T-helper 1 cell treated with Interleukin-12 subunit alpha and Interleukin-12 subunit beta and Interleukin-4 antibody, amounts not matched to agents 30 ng/mL and 1 ng/mL, for 36 hours (primary cell): ENCODE measurements around the gene IFITM2. TPM values are rescaled to one million over a fixed set of nuclear protein-coding genes. Genes with fewer than 3 reads are reported as not detected.
"Not testable (repeated sequence)": the region's sequence is repeated elsewhere in the genome, so short reads cannot be mapped to it uniquely, and the experiment has no call there.

Experiments used
- intact Hi-C: fragments of 100-400 bp; cut with micrococcal nuclease; formaldehyde crosslinking; loops from one replicate; pipeline ENCODE4 v1.15.1; 2024
- total RNA-seq: library from RNA; stranded (reverse); gene quantifications from 2 replicates; pipeline ENCODE4 v1.2.3, GENCODE V29; 2022

IFITM2 gene
- total RNA-seq, 1 donor from 2014 or later = 1,339 TPM

- intact Hi-C loops = no loop called here
Measured at GRCh38 chr11:334264-334994, 26.8 kb downstream of the IFITM2 start.

- intact Hi-C loops = no loop called here
Measured at GRCh38 chr11:335779-336658, 28.4 kb downstream of the IFITM2 start.

GRCh38 chr11:336659-337198, 29.1 kb downstream of the IFITM2 start:
- intact Hi-C loops = no loop called here

DNA sequence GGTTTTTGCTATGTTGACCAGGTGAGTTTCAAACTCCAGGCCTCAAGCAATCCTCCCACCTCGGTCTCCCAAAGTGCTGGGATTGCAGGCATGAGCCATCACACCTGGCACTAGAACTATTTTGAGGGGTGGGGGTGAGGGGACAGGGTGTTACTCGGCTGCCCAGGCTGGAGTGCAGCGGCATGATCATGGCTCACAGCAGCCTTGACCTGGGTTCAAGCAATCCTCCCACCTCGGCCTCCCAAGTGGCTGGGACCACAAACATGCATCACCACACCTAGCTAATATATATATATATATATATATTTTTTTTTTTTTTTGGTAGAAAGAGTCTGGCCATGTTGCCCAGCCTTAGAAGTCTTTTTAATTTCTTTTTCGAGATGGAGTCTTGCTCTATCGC, 30.1 kb downstream of the IFITM2 start:
- intact Hi-C loops = no loop called here

DNA sequence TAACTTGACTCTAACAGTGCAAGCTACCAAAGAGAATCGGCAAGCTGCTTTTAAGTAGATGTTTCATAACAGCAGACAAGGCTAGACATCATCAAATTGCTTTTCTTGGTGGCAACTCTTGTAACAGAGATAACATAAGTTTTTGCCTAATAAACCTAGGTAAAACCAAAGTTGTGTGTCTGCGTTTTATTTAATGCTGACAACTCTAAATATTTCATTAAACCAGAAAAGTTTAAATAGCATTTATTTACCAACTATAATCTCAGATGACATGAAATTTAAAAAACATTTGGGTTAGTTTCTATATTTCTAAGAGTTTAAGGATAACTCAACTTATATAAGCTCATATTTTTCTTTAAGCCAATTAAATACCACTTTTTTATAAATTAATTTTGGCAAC, 32.3 kb downstream of the IFITM2 start:
- intact Hi-C loops = no loop called here

DNA sequence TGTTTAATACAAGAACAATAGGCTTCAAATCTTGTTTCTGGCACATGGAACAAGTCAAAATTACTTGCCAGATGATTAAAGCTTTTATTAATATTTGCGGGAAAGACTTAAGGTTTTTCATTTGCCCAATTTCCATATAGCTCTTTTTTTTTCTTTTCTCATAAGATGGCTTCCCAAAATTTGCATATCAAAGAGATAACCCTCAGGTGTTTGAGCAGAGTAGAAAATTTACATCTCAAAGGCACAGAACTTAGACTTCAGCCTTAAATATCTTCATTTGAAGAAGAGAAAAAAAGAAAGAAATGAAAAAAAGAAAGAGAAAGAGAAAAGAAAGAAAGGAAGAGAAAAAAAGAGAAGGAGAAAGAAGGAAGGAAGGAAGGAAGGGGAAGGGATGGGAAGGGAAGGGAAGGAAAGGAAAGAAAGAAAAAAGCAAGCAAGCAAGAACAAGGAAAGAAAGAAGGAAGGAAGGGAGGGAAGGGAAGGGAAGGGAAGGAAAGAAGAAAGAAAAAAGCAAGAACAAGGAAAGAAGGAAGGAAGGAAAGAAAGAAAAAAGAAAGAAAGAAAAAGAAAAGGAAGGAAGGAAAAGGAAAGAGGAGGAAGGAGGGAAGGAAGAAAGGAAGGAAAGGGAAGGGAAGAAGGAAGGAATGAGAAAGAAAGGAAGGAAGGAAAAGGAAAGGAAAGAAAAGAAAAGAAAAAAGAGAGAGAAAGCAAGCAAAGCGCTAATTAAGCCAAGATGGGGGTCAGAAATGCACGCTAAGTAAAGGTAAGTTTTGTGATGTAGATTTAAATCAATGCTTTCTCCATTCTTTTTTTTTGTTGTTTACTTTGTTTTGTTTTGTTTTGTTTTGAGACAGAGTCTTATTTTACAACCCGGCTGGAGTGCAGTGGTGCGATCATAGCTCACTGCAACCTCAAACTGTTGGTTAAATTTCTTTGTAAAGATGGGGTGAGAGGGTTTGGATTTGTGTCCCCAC, 33.2 kb downstream of the IFITM2 start:
- intact Hi-C loops = no loop called here

DNA sequence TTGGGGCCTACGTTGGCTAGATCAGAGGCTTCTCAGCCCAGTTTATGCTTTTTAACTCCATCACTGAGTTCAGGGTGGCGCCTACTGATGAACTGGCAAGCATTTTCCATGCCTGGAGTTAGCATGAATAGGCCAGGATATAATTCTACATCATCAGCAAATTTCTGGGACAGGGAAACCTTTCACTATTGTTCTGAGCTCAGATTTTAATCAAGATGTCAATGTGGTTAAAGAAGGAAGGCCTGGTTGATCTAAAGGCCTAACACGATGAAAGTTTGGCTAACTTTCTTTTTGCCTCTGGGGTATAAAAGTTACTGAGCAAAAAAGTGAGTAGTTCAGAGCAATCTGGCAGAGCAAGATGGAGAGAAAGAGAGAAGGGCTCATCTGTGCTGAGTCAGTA, 34.7 kb downstream of the IFITM2 start:
- intact Hi-C loops = no loop called here

DNA sequence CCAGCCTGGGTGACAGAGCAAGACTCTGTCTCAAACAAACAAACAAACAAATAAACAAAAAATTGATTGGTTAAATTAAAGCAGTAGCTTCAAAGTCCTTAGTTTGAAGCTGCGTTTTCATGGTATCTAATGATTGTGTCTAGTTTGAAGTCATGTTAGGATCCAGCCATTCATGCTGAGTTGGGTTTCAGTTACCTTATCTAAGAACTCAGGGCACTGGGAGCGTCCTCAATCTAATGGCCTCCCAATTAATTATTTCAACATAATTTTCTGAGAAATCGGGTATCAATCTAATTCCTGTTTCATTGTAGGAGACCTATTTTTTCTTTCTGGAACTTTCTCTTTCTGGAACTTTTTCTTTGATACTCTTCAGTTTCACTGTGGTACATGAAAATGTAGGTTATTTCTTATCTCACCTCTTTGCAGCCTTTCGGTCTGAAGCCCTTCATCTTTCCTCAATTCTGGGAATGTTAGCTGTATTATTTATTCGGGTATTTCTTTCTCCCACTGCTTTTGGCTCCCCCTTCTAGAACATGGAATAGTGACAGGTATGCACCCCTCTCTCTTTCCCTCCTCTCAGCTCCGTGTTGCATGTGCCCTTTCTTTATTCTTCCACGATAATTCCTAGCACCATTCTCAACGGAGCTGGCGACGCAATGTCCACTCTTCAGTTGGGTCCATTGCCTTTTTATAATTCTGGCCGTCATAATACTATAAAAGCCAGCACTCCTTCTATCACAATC, 37.4 kb downstream of the IFITM2 start:
- intact Hi-C loops = no loop called here

DNA sequence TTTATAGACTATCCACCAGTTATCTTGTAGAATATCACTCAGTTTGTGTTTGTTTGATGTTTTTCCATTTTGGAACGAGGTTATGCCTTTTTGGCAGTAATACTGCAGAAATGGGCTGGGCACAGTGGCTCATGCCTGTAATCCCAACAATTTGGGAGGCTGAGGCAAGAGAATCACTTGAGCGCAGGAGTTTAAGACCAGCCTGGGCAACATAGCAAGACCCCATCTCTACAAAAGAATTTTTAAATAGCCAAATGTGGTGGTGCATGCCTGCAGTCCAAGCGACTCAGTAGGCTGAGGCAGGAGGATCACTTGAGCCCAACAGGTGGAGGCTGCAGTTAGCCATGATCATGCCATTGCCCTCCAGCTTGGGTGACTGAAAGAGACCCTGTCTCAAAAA, 38.9 kb downstream of the IFITM2 start:
- intact Hi-C loops = no loop called here

GRCh38 chr11:349270-349954, 41.8 kb downstream of the IFITM2 start:
- intact Hi-C loops = loop anchor here (2.0 kb wide), 1 partner anchor 25 kb away; no protein-coding TSS in a partner anchor

GRCh38 chr11:350033-350722, 42.6 kb downstream of the IFITM2 start:
- intact Hi-C loops = not testable (repeated sequence)

DNA sequence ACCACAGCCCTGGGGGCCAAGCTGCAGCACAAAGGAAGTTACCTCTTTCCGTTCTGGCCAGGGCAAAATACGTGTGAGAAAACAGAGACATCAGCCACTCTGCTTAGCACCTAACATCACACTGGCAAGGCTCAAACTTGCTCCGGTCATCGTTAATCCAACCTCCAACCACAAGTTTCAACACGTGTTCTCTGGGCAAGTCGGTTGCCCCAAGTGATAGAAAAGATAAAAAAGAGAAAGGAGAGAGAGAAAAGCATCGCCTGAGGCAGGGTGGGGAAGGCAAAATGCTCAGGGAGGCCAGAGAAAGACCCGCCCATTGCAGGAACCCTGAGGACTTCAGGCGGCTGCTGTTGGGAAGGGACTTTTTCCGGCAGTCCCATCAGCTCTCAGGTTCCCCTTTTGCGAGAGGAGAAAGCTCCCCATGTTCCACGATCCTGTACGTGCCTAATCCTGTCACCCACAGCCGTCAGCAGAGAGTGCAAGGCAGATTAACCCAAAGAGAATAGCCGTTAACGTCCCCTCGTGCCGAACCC, 43.2 kb downstream of the IFITM2 start:
- intact Hi-C loops = no loop called here

DNA sequence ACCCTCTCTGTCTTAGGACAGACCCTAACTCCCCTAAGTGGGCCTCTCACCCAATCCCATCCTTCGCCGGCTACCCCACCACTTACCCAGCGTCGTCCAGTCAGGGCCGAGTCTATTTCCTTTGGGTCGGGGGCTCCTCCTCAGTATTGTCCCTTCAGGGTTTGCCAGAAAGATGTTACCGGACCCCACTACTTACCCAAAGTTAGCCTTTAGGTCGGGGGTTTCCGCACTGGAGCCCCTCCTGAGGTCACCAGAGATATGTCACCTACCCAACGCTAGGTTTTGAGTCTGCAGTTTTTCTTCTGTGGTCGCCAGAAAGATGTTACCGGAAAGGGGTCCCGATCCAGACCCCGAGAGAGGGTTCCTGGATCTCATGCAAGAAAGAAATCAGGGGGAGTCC, 43.8 kb downstream of the IFITM2 start:
- intact Hi-C loops = no loop called here

DNA sequence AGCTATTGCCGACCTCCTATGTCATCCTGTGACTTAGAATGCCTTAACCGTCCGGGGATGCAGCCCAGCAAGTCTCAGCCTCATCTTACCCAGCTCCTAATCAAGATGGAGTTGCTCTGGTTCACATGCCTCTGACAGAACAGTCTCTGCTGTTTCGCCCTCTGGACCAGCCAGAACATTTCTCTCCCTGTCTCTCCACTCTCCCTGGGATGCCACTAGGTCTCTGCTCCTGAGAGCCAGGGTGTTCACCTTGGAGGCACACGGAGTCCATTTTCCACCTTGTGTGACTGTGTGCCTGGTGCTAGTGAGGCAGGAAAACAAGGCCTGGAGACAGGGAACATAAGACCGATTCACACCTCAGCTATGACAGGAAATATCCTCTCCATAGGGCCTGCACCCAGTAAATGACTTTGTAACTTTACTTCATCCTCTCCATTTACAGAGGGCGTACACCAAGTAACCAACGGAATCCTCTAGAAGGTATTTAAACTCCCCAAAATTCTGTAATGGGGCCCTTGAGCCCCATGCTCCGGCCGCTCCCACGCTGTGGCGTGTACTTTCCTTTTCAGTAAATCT, 44.9 kb downstream of the IFITM2 start:
- intact Hi-C loops = no loop called here

DNA sequence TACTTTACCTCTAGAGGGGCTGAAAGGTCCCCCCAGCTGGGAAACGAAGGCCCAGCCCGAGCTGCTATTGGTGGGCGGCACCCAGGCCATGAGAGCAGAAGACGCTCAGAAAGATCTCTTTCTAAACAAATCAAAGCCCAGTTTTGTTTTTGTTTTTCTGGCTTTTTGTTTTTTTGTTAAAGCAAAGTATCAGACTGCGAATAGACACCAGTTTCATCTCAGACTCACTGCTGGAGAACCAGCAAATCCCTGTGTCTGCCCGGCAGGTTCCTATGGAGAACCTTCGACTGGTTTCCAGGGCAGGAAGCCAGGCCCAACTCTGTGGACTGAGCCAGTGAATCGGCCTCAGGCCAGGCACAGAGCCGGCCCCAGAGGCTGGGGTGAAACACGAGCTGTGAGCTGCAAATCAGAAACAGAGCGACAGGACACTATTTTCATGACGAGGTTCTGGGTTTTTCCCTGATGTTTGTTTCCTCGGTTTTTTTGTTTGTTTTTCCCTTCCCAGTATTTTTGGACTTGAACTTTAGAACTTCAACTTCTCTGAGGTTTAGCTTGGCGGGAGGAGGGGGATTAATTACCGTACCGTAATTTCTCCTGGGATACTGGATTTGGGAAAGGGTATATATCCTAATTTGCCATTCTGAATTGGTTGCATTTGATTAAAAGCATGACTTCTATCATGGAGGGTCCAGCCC, 45.7 kb downstream of the IFITM2 start:
- intact Hi-C loops = no loop called here

- intact Hi-C loops = loop anchor here (1.0 to 5.0 kb wide), 7 partner anchors 27 to 149 kb away; partner anchors contain the start of genes BET1L, PSMD13, RIC8A and SIRT3
Measured at GRCh38 chr11:355581-356458, 48.2 kb downstream of the IFITM2 start.

DNA sequence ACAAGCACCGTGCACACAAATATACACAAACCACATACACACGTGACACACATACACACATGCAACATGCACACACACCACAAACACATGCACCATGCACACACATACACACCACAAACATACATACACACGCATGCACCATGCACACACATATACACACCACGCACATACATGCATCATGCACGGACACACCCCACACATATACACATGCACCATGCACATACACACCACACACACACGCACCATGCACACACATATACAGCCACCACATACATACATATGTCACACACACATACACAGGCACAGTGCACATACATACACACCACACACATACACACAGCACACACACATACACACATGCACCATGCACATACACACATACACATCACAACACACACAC, 49.0 kb downstream of the IFITM2 start:
- intact Hi-C loops = loop anchor here (1.0 to 5.0 kb wide), 3 partner anchors 51 to 120 kb away; partner anchors contain the start of genes PSMD13 and SIRT3
